HEK293 (cell line): ENCODE data around the gene PELI3.

Experiments used
- KLF1 ChIP-seq: fragments of 450-650 bp; formaldehyde crosslinking; IDR thresholded peaks from 2 replicates; pipeline ENCODE4 v1.5.1; 2016; ENCODE audit warnings: missing biosample characterization, missing genetic modification characterization
- ZFP69B ChIP-seq: fragments of 450-650 bp; formaldehyde crosslinking; IDR thresholded peaks from 2 replicates; pipeline ENCODE4 v1.5.1; 2016; ENCODE audit warnings: missing biosample characterization, missing genetic modification characterization
- ZNF138 ChIP-seq: fragments of 450-650 bp; formaldehyde crosslinking; IDR thresholded peaks from 2 replicates; pipeline ENCODE4 v1.5.1; 2016; ENCODE audit warnings: missing biosample characterization, missing genetic modification characterization, borderline replicate concordance
- TF ChIP-seq, protein P1 (sequence below): fragments of 450-650 bp; formaldehyde crosslinking; IDR thresholded peaks from 2 replicates; pipeline ENCODE4 v1.5.1; 2016; ENCODE audit warnings: missing biosample characterization, missing genetic modification characterization
- TF ChIP-seq, protein P2 (sequence below): fragments of 450-650 bp; formaldehyde crosslinking; IDR thresholded peaks from 2 replicates; pipeline ENCODE4 v1.5.1; 2016; ENCODE audit warnings: missing biosample characterization, missing genetic modification characterization

GRCh38 chr11:66484806-66485380 lies 18.2 kb downstream of the PELI3 start:
- TF ChIP-seq, protein P1, sequence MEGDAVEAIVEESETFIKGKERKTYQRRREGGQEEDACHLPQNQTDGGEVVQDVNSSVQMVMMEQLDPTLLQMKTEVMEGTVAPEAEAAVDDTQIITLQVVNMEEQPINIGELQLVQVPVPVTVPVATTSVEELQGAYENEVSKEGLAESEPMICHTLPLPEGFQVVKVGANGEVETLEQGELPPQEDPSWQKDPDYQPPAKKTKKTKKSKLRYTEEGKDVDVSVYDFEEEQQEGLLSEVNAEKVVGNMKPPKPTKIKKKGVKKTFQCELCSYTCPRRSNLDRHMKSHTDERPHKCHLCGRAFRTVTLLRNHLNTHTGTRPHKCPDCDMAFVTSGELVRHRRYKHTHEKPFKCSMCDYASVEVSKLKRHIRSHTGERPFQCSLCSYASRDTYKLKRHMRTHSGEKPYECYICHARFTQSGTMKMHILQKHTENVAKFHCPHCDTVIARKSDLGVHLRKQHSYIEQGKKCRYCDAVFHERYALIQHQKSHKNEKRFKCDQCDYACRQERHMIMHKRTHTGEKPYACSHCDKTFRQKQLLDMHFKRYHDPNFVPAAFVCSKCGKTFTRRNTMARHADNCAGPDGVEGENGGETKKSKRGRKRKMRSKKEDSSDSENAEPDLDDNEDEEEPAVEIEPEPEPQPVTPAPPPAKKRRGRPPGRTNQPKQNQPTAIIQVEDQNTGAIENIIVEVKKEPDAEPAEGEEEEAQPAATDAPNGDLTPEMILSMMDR (tag by site-specific recombination): no peak
- TF ChIP-seq, protein P2, sequence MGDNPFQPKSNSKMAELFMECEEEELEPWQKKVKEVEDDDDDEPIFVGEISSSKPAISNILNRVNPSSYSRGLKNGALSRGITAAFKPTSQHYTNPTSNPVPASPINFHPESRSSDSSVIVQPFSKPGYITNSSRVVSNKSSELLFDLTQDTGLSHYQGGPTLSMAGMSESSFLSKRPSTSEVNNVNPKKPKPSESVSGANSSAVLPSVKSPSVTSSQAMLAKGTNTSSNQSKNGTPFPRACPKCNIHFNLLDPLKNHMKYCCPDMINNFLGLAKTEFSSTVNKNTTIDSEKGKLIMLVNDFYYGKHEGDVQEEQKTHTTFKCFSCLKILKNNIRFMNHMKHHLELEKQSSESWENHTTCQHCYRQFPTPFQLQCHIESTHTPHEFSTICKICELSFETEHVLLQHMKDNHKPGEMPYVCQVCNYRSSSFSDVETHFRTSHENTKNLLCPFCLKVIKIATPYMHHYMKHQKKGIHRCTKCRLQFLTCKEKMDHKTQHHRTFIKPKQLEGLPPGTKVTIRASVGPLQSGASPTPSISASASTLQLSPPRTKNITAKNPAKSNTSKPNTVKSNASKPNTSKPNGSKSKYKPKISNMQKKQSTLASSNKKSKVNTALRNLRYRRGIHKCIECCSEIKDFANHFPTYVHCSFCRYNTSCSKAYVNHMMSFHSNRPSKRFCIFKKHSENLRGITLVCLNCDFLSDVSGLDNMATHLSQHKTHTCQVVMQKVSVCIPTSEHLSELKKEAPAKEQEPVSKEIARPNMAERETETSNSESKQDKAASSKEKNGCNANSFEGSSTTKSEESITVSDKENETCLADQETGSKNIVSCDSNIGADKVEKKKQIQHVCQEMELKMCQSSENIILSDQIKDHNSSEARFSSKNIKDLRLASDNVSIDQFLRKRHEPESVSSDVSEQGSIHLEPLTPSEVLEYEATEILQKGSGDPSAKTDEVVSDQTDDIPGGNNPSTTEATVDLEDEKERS: no peak
- TF ChIP-seq ZNF138 (tag by site-specific recombination) (no peak), KLF1 (tag by site-specific recombination) (no peak), ZFP69B (tag by site-specific recombination) (no peak)
